B cell (primary cell): ENCODE data around the gene TSPOAP1. TPM values are rescaled to one million over a fixed set of nuclear protein-coding genes. Genes with fewer than 3 reads are reported as not detected.
A peak's percentile ranks its signal among the peaks of the same experiment; 100 is the strongest.

Experiments
- ATAC-seq: fragments of 200-7000 bp; cut with Tn5 transposase; one replicate; pipeline ENCODE4 v1.10.0; 2021; ENCODE audit warnings: low read depth, mild to moderate bottlenecking, moderate number of reproducible peaks, moderate library complexity
- CTCF ChIA-PET: fragments of 350-600 bp; sonication (Branson Sonifier 250); formaldehyde crosslinking; loops from one replicate; lab custom pipeline; 2021; ENCODE audit warnings: antibody characterized with exemption, inconsistent platforms; lab: Charles Lee
- POLR2A ChIA-PET: fragments of 350-600 bp; sonication (Branson Sonifier 250); formaldehyde crosslinking; loops from one replicate; lab custom pipeline; 2021; ENCODE audit warnings: antibody characterized with exemption; lab: Charles Lee
- DNase-seq: peaks from one replicate; pipeline ENCODE4 v3.0.0; 2013
- H2AFZ ChIP-seq: 2 replicates; pipeline ENCODE4 v1.6.1; 2012; ENCODE audit warnings: mild to moderate bottlenecking, low read depth, low read length; ENCODE audit not compliant: insufficient read depth, poor library complexity, severe bottlenecking
- H3K27ac ChIP-seq, 2 donors: 1 replicate in 1 of 2; 2 replicates in 1 of 2; pipeline ENCODE4 v1.5.1; 2012 to 2013; ENCODE audit warnings: low read length in 2 of 2, mild to moderate bottlenecking in 2 of 2, moderate library complexity in 1 of 2
- H3K27me3 ChIP-seq, 4 experiments: fragments of 200-600 bp in 1 of 4; sonication (generic) in 1 of 4; replicated peaks in 1 of 4; 1 replicate in 2 of 4; 2 replicates in 2 of 4; pipeline versions ENCODE4 v1.6.1 to v1.7.0; 2013 to 2016; ENCODE audit warnings: low read length in 3 of 4, mild to moderate bottlenecking in 2 of 4, mixed read lengths in 1 of 4, moderate library complexity in 1 of 4; ENCODE audit not compliant: insufficient read depth in 4 of 4, control insufficient read depth in 3 of 4; ENCODE audit errors: control extremely low read depth in 1 of 4
- H3K36me3 ChIP-seq, 2 experiments: replicated peaks in 1 of 2; 1 replicate in 1 of 2; 2 replicates in 1 of 2; pipeline versions ENCODE4 v1.6.1 to v1.7.1; 2013; ENCODE audit warnings: low read length in 1 of 2; ENCODE audit not compliant: insufficient read depth in 2 of 2, control insufficient read depth in 1 of 2; ENCODE audit errors: control extremely low read depth in 1 of 2, extremely low read depth in 1 of 2
- H3K4me1 ChIP-seq, 2 donors: fragments of 200-600 bp in 1 of 2; sonication (generic) in 1 of 2; 1 replicate in 1 of 2; 2 replicates in 1 of 2; pipeline versions ENCODE4 v1.5.1 to v1.6.1; 2013 to 2017; ENCODE audit warnings: low read length in 2 of 2; ENCODE audit not compliant: control insufficient read depth in 2 of 2, insufficient read depth in 2 of 2
- H3K4me2 ChIP-seq: replicated peaks from 2 replicates; pipeline ENCODE3; 2012; ENCODE audit warnings: mild to moderate bottlenecking, low read depth, low read length; ENCODE audit not compliant: poor library complexity, severe bottlenecking
- H3K4me3 ChIP-seq, 5 experiments: fragments of 200-600 bp in 1 of 5; sonication (generic) in 1 of 5; 1 replicate in 3 of 5; 2 replicates in 2 of 5; pipeline versions ENCODE4 v1.5.1 to v1.7.0; 2011 to 2016; ENCODE audit warnings: low read length in 4 of 5, mild to moderate bottlenecking in 4 of 5, low read depth in 2 of 5, control low read depth in 1 of 5, moderate library complexity in 1 of 5; ENCODE audit not compliant: insufficient read depth in 1 of 5; ENCODE audit errors: control extremely low read depth in 1 of 5, extremely low read depth in 1 of 5
- H3K79me2 ChIP-seq: fragments of 200-600 bp; sonication (generic); one replicate; pipeline ENCODE4 v1.6.0; 2016; ENCODE audit warnings: low read length; ENCODE audit not compliant: control insufficient read depth, insufficient read depth
- H3K9ac ChIP-seq: fragments of 200-600 bp; sonication (generic); 2 replicates; pipeline ENCODE4 v1.6.1; 2017; ENCODE audit warnings: mild to moderate bottlenecking, low read length, moderate library complexity
- H3K9me3 ChIP-seq, 3 donors: one replicate each; pipeline versions ENCODE4 v1.6.1 to v1.7.1; 2013; ENCODE audit warnings: low read length in 2 of 3; ENCODE audit not compliant: control insufficient read depth in 2 of 3, insufficient read depth in 1 of 3; ENCODE audit errors: control extremely low read depth in 1 of 3
- H4K20me1 ChIP-seq: 2 replicates; pipeline ENCODE4 v1.6.0; 2012; ENCODE audit warnings: mild to moderate bottlenecking, low read length; ENCODE audit not compliant: insufficient read depth, control insufficient read depth, poor library complexity, severe bottlenecking
- H3K27ac Mint-ChIP-seq: one replicate; pipeline ENCODE4 v1.8.0; 2021; ENCODE audit warnings: mixed read lengths
- H3K27me3 Mint-ChIP-seq: one replicate; pipeline ENCODE4 v1.8.0; 2021; ENCODE audit warnings: mixed read lengths
- H3K4me1 Mint-ChIP-seq: one replicate; pipeline ENCODE4 v1.8.0; 2021; ENCODE audit warnings: mixed read lengths
- H3K4me3 Mint-ChIP-seq: one replicate; pipeline ENCODE4 v1.8.0; 2021; ENCODE audit warnings: mixed read lengths
- H3K9me3 Mint-ChIP-seq: one replicate; pipeline ENCODE4 v1.8.0; 2022; ENCODE audit warnings: mixed read lengths; ENCODE audit not compliant: insufficient read depth
- EZH2 ChIP-seq: IDR thresholded peaks from 2 replicates; pipeline ENCODE4 v1.6.1; 2012; ENCODE audit warnings: borderline replicate concordance, low read depth, mild to moderate bottlenecking, moderate library complexity, low read length; ENCODE audit not compliant: insufficient read depth, poor library complexity, severe bottlenecking
- WGBS: methylation state at CpG from one replicate; pipeline ENCODE4 v1.1.5; 2013; ENCODE audit warnings: missing lambda C conversion rate; ENCODE audit not compliant: insufficient coverage; 5-methylcytosine and 5-hydroxymethylcytosine counted together
- intact Hi-C: fragments of 100-400 bp; cut with micrococcal nuclease; formaldehyde crosslinking; loops from one replicate; pipeline ENCODE4 v1.10.0; 2022
- polyA plus RNA-seq: library from polyadenylated mRNA; depleted of rRNA; stranded (reverse); fragments of >200 nt; gene quantifications from 2 replicates; pipeline ENCODE4 v1.2.3, GENCODE V29; 2012
- total RNA-seq, 2 donors: library from RNA; stranded (reverse); fragments of 120-200 nt in 1 of 2; gene quantifications; 1 replicate in 1 of 2; 2 replicates in 1 of 2; pipeline versions ENCODE4 v1.2.3 to v1.2.4, GENCODE V29; 2013 to 2022
- TF ChIP-seq, protein P1 (sequence below): fragments of 200-600 bp; IDR thresholded peaks from one replicate; pipeline ENCODE4 v1.8.0; 2022; ENCODE audit warnings: antibody characterized with exemption, mild to moderate bottlenecking

Gene TSPOAP1
- total and polyA plus RNA-seq, 2 donors (not counting 1 experiment from before 2014, with no cell fraction given): 10.8 to 30.7 TPM

GRCh38 chr17:58325976-58326468, 2.6 kb downstream of the TSPOAP1 start:
- no peak overlapping the region for H2AFZ ChIP-seq
- ATAC-seq (no peak), DNase-seq (peak; percentile 30)
- ChIA-PET CTCF (interaction anchor here (1.3 to 17.9 kb wide), 4 partner anchors 9 to 26 kb away, joined by 4 to 587 read pairs (median 48); partner anchors contain the start of gene SUPT4H1), POLR2A (interaction anchor here (0.6 to 19.3 kb wide), 5 partner anchors 9 to 31 kb away, joined by 3 to 663 read pairs (median 44); partner anchors contain the start of gene SUPT4H1)
- H3K9me3 ChIP-seq: no peaks in the 10 kb centered on the region
- no peaks in the 10 kb centered on the region for H3K9me3 Mint-ChIP-seq
- peaks cover 27% of the 10 kb centered on the region for H3K79me2 ChIP-seq
- H3K9ac ChIP-seq: no peak overlapping the region
- peaks cover 2 to 16% of the 10 kb centered on the region in 2 experiments for H3K36me3 ChIP-seq
- peaks cover 32 to 60% of the 10 kb centered on the region in 2 donors for H3K4me1 ChIP-seq
- TF ChIP-seq, protein P1, sequence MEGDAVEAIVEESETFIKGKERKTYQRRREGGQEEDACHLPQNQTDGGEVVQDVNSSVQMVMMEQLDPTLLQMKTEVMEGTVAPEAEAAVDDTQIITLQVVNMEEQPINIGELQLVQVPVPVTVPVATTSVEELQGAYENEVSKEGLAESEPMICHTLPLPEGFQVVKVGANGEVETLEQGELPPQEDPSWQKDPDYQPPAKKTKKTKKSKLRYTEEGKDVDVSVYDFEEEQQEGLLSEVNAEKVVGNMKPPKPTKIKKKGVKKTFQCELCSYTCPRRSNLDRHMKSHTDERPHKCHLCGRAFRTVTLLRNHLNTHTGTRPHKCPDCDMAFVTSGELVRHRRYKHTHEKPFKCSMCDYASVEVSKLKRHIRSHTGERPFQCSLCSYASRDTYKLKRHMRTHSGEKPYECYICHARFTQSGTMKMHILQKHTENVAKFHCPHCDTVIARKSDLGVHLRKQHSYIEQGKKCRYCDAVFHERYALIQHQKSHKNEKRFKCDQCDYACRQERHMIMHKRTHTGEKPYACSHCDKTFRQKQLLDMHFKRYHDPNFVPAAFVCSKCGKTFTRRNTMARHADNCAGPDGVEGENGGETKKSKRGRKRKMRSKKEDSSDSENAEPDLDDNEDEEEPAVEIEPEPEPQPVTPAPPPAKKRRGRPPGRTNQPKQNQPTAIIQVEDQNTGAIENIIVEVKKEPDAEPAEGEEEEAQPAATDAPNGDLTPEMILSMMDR: no peak
- TF ChIP-seq EZH2: no peak
- peak overlapping the region; percentile 93 for H3K27ac Mint-ChIP-seq
- H3K4me1 Mint-ChIP-seq: peaks cover 58% of the 10 kb centered on the region
- intact Hi-C loops: no loop called here
- H4K20me1 ChIP-seq: peaks cover 31% of the 10 kb centered on the region
- 84% methylated on average over 11 of the region's 11 CpGs for WGBS
- H3K27me3 Mint-ChIP-seq: no peaks in the 10 kb centered on the region
- no peak overlapping the region for H3K27ac ChIP-seq
- peak overlapping the region; percentile 67 for H3K4me3 Mint-ChIP-seq
- H3K4me3 ChIP-seq: no peak overlapping the region
- no peak overlapping the region for H3K4me2 ChIP-seq
- no peaks in the 10 kb centered on the region for H3K27me3 ChIP-seq

- Mint-ChIP-seq H3K4me1 (peaks cover 57% of the 10 kb centered on the region), H3K9me3 (no peaks in the 10 kb centered on the region), H3K27ac (peak overlapping the region; percentile 62), H3K27me3 (no peaks in the 10 kb centered on the region), H3K4me3 (peak overlapping the region; percentile 76)
- intact Hi-C loops: no loop called here
- ChIA-PET CTCF (interaction anchor here (1.3 to 17.9 kb wide), 4 partner anchors 9 to 27 kb away, joined by 4 to 587 read pairs (median 48); partner anchors contain the start of gene SUPT4H1), POLR2A (interaction anchor here (3.6 to 19.3 kb wide), 3 partner anchors 8 to 27 kb away, joined by 44 to 663 read pairs (median 44); partner anchors contain the start of gene SUPT4H1)
- ATAC-seq: no peak
- Histone ChIP-seq H3K4me2 (peak overlapping the region; percentile 87), H2AFZ (no peak overlapping the region), H3K79me2 (peaks cover 20% of the 10 kb centered on the region), H3K9me3 (no peaks in the 10 kb centered on the region), H3K36me3 (peaks cover 2 to 9% of the 10 kb centered on the region in 2 experiments), H3K27me3 (no peaks in the 10 kb centered on the region), H4K20me1 (peaks cover 24% of the 10 kb centered on the region), H3K4me3 (peak overlapping the region in 2 of 5 experiments; percentile 49 to 63), H3K9ac (peak overlapping the region; percentile 55), H3K4me1 (peaks cover 32 to 58% of the 10 kb centered on the region in 2 donors), H3K27ac (no peak overlapping the region)
- DNase-seq: no peak
- TF ChIP-seq, protein P1: no peak
- no peak for TF ChIP-seq EZH2
- 86% methylated on average over 11 of the region's 11 CpGs for WGBS
Observed at GRCh38 chr17:58325289-58325726, 3.3 kb downstream of the TSPOAP1 start.
